Left lung (tissue), 10 donors: ENCODE data around the gene PABPN1L. TPM values are rescaled to one million over a fixed set of nuclear protein-coding genes. Genes with fewer than 3 reads are reported as not detected.

Experiments
- ATAC-seq: fragments of 200-7000 bp; cut with Tn5 transposase; one replicate; pipeline ENCODE4 v1.9.1; 2020; ENCODE audit warnings: moderate library complexity
- DNase-seq, 4 donors: peaks; one replicate each; pipeline ENCODE4 v3.0.0-alpha.2; 2013 to 2020
- H3K27ac ChIP-seq, 2 donors: fragments of 200-600 bp; sonication (generic) in 1 of 2; one replicate each; pipeline versions ENCODE4 v1.5.0 to v1.8.0; 2020 to 2021
- H3K27me3 ChIP-seq, 2 donors: fragments of 200-600 bp; sonication (generic) in 1 of 2; one replicate each; pipeline versions ENCODE4 v1.5.0 to v1.8.0; 2020 to 2021
- H3K36me3 ChIP-seq, 2 donors: fragments of 200-600 bp; sonication (generic) in 1 of 2; one replicate each; pipeline versions ENCODE4 v1.5.0 to v1.8.0; 2020 to 2021
- H3K4me1 ChIP-seq, 2 donors: fragments of 200-600 bp; one replicate each; pipeline ENCODE4 v1.8.0; 2021
- H3K4me3 ChIP-seq, 2 donors: fragments of 200-600 bp; sonication (generic) in 1 of 2; one replicate each; pipeline versions ENCODE4 v1.5.0 to v1.8.0; 2020 to 2021; ENCODE audit warnings: mild to moderate bottlenecking in 1 of 2
- H3K9me3 ChIP-seq, 2 donors: fragments of 200-600 bp; sonication (generic) in 1 of 2; one replicate each; pipeline versions ENCODE4 v1.5.0 to v1.8.0; 2020 to 2021
- intact Hi-C, 2 donors: fragments of 100-400 bp; cut with DNase I; formaldehyde crosslinking; loops; one replicate each; pipeline versions ENCODE4 v1.11.2 to v1.14.2; 2022
- polyA plus RNA-seq, 6 donors: library from polyadenylated mRNA; unstranded; fragments of 120-200 nt; gene quantifications; one replicate each; pipeline ENCODE4 v1.2.1, GENCODE V29; 2013; ENCODE audit not compliant: insufficient read length in 6 of 6
- total RNA-seq, 2 donors: library from RNA; stranded (reverse); fragmentation: NEBNext Ultra II Directional; extraction: Animal tissue kit (Norgen Biotek cat#: 25700); gene quantifications; one replicate each; pipeline ENCODE4 v1.2.1, GENCODE V29; 2021
- TF ChIP-seq, protein P1 (sequence below), 2 donors: fragments of 200-600 bp; sonication (generic) in 1 of 2; IDR thresholded peaks; one replicate each; pipeline versions ENCODE4 v1.5.0 to v1.8.0; 2021; ENCODE audit warnings: antibody characterized with exemption in 2 of 2
- donor health status: DM: no; HTN: yes; CAD: no.
- donor health status: DM: no; HTN: no; CAD: no.

The PABPN1L gene
- total and polyA plus RNA-seq, 8 donors = 0.12 TPM; not detected in 7

DNA sequence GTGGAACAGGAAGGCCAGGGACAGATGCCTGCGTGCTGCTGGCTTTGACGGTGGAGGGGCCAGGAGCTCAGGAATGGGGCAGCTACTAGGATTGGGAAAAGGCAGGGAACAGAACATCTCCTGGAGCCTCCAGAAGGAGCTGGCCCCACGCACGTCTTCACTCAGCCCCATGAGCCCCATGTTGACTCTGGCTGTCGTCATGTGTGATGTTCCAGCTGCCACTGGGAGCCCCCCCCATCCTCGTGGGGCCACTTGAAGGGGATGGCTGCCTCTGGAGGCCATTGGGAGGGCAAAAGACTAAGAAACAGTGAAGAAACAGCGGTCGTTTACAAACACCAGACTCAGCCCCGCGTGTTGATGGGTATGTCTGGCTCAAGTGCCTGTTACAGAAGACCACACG is 36.2 kb downstream of the PABPN1L start:
- TF ChIP-seq, protein P1, sequence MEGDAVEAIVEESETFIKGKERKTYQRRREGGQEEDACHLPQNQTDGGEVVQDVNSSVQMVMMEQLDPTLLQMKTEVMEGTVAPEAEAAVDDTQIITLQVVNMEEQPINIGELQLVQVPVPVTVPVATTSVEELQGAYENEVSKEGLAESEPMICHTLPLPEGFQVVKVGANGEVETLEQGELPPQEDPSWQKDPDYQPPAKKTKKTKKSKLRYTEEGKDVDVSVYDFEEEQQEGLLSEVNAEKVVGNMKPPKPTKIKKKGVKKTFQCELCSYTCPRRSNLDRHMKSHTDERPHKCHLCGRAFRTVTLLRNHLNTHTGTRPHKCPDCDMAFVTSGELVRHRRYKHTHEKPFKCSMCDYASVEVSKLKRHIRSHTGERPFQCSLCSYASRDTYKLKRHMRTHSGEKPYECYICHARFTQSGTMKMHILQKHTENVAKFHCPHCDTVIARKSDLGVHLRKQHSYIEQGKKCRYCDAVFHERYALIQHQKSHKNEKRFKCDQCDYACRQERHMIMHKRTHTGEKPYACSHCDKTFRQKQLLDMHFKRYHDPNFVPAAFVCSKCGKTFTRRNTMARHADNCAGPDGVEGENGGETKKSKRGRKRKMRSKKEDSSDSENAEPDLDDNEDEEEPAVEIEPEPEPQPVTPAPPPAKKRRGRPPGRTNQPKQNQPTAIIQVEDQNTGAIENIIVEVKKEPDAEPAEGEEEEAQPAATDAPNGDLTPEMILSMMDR (IDR thresholded peaks at IDR 0.05) = no peak
- peaks cover 0 to 68% of the 10 kb centered on the region in 2 donors for H3K36me3 ChIP-seq
- no peak overlapping the region for H3K27ac ChIP-seq
- ATAC-seq = no peak
- H3K4me3 ChIP-seq = no peak overlapping the region
- intact Hi-C loops = no loop called here
- no peaks in the 10 kb centered on the region for H3K9me3 ChIP-seq
- no peaks in the 10 kb centered on the region for H3K27me3 ChIP-seq
- DNase-seq = peak in 2 of 4 donors; percentile 84 to 92
- H3K4me1 ChIP-seq = no peaks in the 10 kb centered on the region

GRCh38 chr16:88828711-88829110 is 37.7 kb downstream of the PABPN1L start:
- ATAC-seq (no peak), DNase-seq (no peak)
- Histone ChIP-seq H3K9me3 (no peaks in the 10 kb centered on the region), H3K4me3 (no peak overlapping the region), H3K27me3 (no peaks in the 10 kb centered on the region), H3K27ac (no peak overlapping the region), H3K36me3 (peaks cover 0 to 66% of the 10 kb centered on the region in 2 donors), H3K4me1 (no peaks in the 10 kb centered on the region)
- TF ChIP-seq, protein P1 (IDR thresholded peaks at IDR 0.05) = no peak
- intact Hi-C loops = no loop called here

- DNase-seq (no peak), ATAC-seq (no peak)
- H3K9me3 ChIP-seq = no peaks in the 10 kb centered on the region
- H3K36me3 ChIP-seq = peaks cover 0 to 70% of the 10 kb centered on the region in 2 donors
- no peaks in the 10 kb centered on the region for H3K27me3 ChIP-seq
- H3K4me3 ChIP-seq = no peak overlapping the region
- TF ChIP-seq, protein P1 (IDR thresholded peaks at IDR 0.05) = no peak
- intact Hi-C loops = no loop called here
- H3K4me1 ChIP-seq = no peaks in the 10 kb centered on the region
- H3K27ac ChIP-seq = no peak overlapping the region
Measured at GRCh38 chr16:88827727-88828126, 38.7 kb downstream of the PABPN1L start.

- no peak for DNase-seq
- peaks cover 0 to 77% of the 10 kb centered on the region in 2 donors for H3K36me3 ChIP-seq
- ATAC-seq = no peak
- H3K4me1 ChIP-seq = no peaks in the 10 kb centered on the region
- no peaks in the 10 kb centered on the region for H3K9me3 ChIP-seq
- intact Hi-C loops = no loop called here
- no peak overlapping the region for H3K27ac ChIP-seq
- no peak overlapping the region for H3K4me3 ChIP-seq
- no peaks in the 10 kb centered on the region for H3K27me3 ChIP-seq
- TF ChIP-seq, protein P1 (IDR thresholded peaks at IDR 0.05) = no peak
Measured at GRCh38 chr16:88826070-88826840, 40.2 kb downstream of the PABPN1L start.

DNA sequence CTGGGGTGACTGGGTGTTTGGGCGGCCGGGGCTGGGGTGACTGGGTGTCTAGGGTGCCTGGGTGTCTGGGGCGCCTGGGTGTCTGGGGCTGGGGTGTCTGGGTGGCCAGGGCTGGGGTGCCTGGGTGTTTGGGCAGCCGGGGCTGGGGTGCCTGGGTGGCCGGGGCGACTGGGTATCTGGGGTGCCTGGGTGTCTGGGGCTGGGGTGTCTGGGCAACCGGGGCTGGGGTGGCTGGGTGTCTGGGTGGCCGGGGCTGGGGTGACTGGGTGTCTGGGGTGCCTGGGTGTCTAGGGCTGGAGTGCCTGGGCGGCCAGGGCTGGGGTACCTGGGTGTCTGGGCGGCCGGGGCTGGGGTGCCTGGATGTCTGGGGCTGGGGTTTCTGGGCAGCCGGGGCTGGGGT is 41.3 kb downstream of the PABPN1L start:
- H3K36me3 ChIP-seq = peaks cover 0 to 79% of the 10 kb centered on the region in 2 donors
- no peaks in the 10 kb centered on the region for H3K27me3 ChIP-seq
- no peaks in the 10 kb centered on the region for H3K9me3 ChIP-seq
- intact Hi-C loops = no loop called here
- H3K4me3 ChIP-seq = no peak overlapping the region
- ATAC-seq (no peak), DNase-seq (no peak)
- no peak overlapping the region for H3K27ac ChIP-seq
- TF ChIP-seq, protein P1 (IDR thresholded peaks at IDR 0.05) = no peak
- no peaks in the 10 kb centered on the region for H3K4me1 ChIP-seq
